GM10266 (cell line): ENCODE data around the gene SSTR5.

Experiments
- DNase-seq: peaks from one replicate; pipeline ENCODE4 v3.0.0; 2012; ENCODE audit errors: extremely low spot score
- TF ChIP-seq, protein P1 (sequence below): IDR thresholded peaks from 2 replicates; pipeline ENCODE4 v1.5.1; 2012; ENCODE audit warnings: mild to moderate bottlenecking, low read depth; ENCODE audit not compliant: control insufficient read depth, insufficient read depth; ENCODE audit errors: missing control alignments

SSTR5 gene

DNA sequence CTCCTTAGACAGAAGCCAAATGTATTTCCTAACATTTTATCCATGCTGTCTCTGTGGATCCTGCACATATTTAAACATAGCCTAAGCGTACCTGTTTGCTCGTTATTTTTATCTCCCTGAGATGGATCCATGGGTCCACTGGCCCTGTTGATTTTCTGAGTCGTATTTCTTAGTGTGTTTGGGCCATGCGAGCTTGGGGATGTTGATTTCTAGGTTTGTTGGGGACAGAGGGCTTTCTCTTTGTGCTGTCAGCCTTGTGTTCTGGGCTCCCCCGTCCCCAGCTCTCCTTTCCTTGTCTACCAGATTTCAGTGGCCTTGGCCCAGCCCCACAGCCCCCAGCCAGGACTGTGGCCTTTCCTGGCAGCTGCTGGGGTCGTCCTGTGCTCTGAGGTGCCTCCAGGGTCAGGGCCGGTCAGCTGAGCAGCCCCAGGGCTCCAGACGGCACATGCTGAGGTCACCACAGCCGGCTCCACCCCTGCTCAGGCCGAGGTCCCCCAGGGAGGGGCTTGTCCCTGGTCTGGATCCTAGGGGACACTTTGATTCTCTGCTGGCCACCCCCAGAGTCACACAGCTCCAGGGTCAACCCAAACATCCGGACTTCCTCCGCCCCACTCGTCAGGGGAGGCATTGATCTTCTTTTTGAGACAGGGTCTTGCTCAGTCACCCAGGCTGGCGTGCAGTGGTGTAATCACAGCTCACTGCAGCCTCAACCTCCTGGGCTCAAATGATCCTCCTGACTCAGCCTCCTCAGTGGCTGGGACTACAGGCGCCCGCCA lies 4.4 kb downstream of the SSTR5 start:
- DNase-seq, result no peak
- TF ChIP-seq, protein P1, sequence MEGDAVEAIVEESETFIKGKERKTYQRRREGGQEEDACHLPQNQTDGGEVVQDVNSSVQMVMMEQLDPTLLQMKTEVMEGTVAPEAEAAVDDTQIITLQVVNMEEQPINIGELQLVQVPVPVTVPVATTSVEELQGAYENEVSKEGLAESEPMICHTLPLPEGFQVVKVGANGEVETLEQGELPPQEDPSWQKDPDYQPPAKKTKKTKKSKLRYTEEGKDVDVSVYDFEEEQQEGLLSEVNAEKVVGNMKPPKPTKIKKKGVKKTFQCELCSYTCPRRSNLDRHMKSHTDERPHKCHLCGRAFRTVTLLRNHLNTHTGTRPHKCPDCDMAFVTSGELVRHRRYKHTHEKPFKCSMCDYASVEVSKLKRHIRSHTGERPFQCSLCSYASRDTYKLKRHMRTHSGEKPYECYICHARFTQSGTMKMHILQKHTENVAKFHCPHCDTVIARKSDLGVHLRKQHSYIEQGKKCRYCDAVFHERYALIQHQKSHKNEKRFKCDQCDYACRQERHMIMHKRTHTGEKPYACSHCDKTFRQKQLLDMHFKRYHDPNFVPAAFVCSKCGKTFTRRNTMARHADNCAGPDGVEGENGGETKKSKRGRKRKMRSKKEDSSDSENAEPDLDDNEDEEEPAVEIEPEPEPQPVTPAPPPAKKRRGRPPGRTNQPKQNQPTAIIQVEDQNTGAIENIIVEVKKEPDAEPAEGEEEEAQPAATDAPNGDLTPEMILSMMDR, result no peak

- DNase-seq, result no peak
- TF ChIP-seq, protein P1, result no peak
Observed at GRCh38 chr16:1077877-1078578, 5.5 kb downstream of the SSTR5 start.

DNA sequence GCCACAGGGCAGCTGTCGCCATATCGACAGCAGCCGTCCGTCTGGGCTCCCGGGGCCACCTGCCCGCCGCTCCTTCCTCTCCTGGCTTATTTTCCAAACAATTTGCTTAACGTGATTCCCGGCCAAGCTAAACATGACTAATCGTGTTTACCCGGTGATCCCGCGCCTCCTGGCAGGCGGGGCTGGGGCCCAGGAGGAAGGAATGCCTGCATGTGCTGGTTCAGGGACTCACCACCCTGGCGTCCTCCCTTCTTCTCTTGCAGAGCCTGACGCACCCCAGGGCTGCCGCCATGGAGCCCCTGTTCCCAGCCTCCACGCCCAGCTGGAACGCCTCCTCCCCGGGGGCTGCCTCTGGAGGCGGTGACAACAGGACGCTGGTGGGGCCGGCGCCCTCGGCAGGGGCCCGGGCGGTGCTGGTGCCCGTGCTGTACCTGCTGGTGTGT lies 6.1 kb downstream of the SSTR5 start:
- TF ChIP-seq, protein P1, result no peak
- no peak for DNase-seq

- TF ChIP-seq, protein P1, result no peak
- no peak for DNase-seq
Observed at GRCh38 chr16:1079341-1079740, 6.8 kb downstream of the SSTR5 start.

GRCh38 chr16:1079786-1080525 lies 7.4 kb downstream of the SSTR5 start:
- TF ChIP-seq, protein P1, result no peak
- DNase-seq, result no peak

- TF ChIP-seq, protein P1, result no peak
- DNase-seq, result no peak
Observed at GRCh38 chr16:1080801-1081733, 8.5 kb downstream of the SSTR5 start.
